ENCODE data around the gene PRKN.
A peak's percentile ranks its signal among the peaks of the same experiment; 100 is the strongest.

Gene PRKN

GRCh38 chr6:162379757-162380409 lies 347.7 kb downstream of the PRKN start:
- TF ChIP-seq CTCF (IDR thresholded peaks at IDR 0.05), result no peak
- no peak for TF ChIP-seq ZFX (IDR thresholded peaks at IDR 0.05; ENCODE audit: borderline replicate concordance)
- H3K27ac ChIP-seq, result no peak overlapping the region

GRCh38 chr6:162377735-162378134 lies 349.8 kb downstream of the PRKN start:
- H3K27ac ChIP-seq, result no peak overlapping the region
- TF ChIP-seq CTCF (IDR thresholded peaks at IDR 0.05) (no peak), ZFX (IDR thresholded peaks at IDR 0.05; ENCODE audit: borderline replicate concordance) (no peak)

- H3K27ac ChIP-seq, result 0 out of 2 replicates have a peak overlapping the region, but pooled peaks have one; percentile 10
- TF ChIP-seq CTCF (IDR thresholded peaks at IDR 0.05) (no peak), ZFX (IDR thresholded peaks at IDR 0.05; ENCODE audit: borderline replicate concordance) (no peak)
Measured at GRCh38 chr6:162373868-162374267, 353.7 kb downstream of the PRKN start.

GRCh38 chr6:162373192-162373591 lies 354.4 kb downstream of the PRKN start:
- TF ChIP-seq CTCF (IDR thresholded peaks at IDR 0.05), result no peak
- no peak for TF ChIP-seq ZFX (IDR thresholded peaks at IDR 0.05; ENCODE audit: borderline replicate concordance)
- H3K27ac ChIP-seq, result 0 out of 2 replicates have a peak overlapping the region, but pooled peaks have one; percentile 10

GRCh38 chr6:162372106-162372505 lies 355.5 kb downstream of the PRKN start:
- TF ChIP-seq CTCF (IDR thresholded peaks at IDR 0.05), result no peak
- TF ChIP-seq ZFX (IDR thresholded peaks at IDR 0.05; ENCODE audit: borderline replicate concordance), result no peak
- no peak overlapping the region for H3K27ac ChIP-seq

GRCh38 chr6:162371121-162371520 lies 356.4 kb downstream of the PRKN start:
- TF ChIP-seq ZFX (IDR thresholded peaks at IDR 0.05; ENCODE audit: borderline replicate concordance) (no peak), CTCF (IDR thresholded peaks at IDR 0.05) (no peak)
- H3K27ac ChIP-seq, result no peak overlapping the region

GRCh38 chr6:162369091-162369490 lies 358.5 kb downstream of the PRKN start:
- H3K27ac ChIP-seq, result no peak overlapping the region
- TF ChIP-seq ZFX (IDR thresholded peaks at IDR 0.05; ENCODE audit: borderline replicate concordance) (no peak), CTCF (IDR thresholded peaks at IDR 0.05) (no peak)

Measured in 22Rv1 (cell line).